Neural progenitor cell (in vitro differentiated cells): ENCODE measurements around the gene CRIP2.

Source experiments
- EZH2 ChIP-seq: fragments of 200-600 bp; sonication (generic); IDR thresholded peaks from 2 replicates; pipeline ENCODE4 v1.6.1; 2017; ENCODE audit warnings: antibody characterized with exemption, mild to moderate bottlenecking, moderate library complexity
- TF ChIP-seq, protein P1 (sequence below): fragments of 200-600 bp; sonication (generic); IDR thresholded peaks from 2 replicates; pipeline ENCODE4 v1.5.1; 2017; ENCODE audit warnings: antibody characterized with exemption, mild to moderate bottlenecking

DNA sequence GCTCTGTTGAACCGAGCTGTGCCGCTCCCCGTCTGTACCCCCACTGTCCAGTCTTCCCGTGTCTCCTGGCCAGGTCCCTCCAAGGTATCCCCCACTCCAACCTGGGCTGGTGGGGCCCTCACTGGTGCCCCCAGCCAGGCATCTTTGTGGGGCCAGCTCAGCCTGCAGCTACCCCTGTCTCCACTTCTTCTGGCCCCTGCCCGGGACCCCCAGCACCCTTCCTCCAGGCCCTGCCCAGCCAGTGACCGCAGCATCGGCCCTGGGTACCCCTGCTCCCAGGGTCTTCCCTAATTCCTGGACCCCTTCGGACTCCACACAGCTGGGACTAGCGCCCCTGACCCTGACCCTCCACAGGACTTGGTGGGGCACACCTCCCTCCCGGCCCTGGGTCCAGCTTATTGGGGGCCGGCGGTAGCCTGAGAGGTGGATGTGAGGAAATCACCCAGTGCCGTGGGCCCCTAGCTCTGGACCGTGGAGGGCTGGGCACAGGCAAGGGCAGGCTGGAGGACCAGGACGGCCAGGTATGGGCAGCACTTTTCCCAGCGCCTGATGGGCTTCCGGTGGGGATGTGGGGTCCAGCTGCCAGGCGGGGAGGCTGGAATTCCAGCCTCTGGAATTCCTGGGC is 8.0 kb downstream of the CRIP2 start:
- TF ChIP-seq, protein P1, sequence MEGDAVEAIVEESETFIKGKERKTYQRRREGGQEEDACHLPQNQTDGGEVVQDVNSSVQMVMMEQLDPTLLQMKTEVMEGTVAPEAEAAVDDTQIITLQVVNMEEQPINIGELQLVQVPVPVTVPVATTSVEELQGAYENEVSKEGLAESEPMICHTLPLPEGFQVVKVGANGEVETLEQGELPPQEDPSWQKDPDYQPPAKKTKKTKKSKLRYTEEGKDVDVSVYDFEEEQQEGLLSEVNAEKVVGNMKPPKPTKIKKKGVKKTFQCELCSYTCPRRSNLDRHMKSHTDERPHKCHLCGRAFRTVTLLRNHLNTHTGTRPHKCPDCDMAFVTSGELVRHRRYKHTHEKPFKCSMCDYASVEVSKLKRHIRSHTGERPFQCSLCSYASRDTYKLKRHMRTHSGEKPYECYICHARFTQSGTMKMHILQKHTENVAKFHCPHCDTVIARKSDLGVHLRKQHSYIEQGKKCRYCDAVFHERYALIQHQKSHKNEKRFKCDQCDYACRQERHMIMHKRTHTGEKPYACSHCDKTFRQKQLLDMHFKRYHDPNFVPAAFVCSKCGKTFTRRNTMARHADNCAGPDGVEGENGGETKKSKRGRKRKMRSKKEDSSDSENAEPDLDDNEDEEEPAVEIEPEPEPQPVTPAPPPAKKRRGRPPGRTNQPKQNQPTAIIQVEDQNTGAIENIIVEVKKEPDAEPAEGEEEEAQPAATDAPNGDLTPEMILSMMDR, result no peak
- TF ChIP-seq EZH2, result no peak
